GM21528 (cell line): ENCODE results near the gene FCHO2.
"Not testable (repeated sequence)": the region's sequence is repeated elsewhere in the genome, so short reads cannot be mapped to it uniquely, and the experiment has no call there.

Experiments
- ATAC-seq: cut with Tn5 transposase; IDR thresholded peaks from one replicate; pipeline ENCODE4 v1.9.1; 2021; ENCODE audit warnings: mild to moderate bottlenecking, moderate library complexity; ENCODE audit not compliant: unreplicated experiment, low FRiP score

FCHO2 gene

DNA sequence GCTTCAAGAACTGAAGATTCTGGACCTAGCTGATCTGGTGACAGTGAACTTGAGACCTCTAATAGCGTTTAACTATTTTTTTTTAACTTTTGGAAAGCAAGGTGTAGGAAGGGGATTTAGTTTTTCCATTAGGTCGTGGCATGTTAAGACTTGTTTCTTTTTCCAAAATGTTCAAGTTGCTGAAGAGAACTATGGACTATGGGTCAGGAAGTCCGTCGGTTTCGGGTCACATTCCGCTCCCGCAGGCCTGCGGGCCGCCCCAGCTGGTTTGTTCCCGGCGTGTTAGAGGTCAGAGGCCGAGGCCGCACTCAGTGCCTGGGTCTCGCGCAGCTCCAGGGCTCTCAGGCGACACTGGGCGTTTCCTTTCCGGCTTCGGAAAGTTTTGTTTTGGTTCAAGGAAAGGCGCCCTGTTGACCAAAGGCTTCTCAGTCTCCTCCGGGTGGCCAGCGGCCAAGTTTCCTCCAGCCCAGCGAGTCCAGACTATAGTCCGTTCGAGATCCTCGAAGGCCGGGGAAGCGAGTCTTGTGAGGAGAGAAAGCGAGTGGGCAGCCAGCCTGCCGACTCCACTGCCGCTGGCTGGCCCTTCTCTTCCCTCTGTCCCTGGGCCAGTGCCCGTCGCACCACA lies 586 bp upstream of the FCHO2 start:
- peak; percentile 47 for ATAC-seq

DNA sequence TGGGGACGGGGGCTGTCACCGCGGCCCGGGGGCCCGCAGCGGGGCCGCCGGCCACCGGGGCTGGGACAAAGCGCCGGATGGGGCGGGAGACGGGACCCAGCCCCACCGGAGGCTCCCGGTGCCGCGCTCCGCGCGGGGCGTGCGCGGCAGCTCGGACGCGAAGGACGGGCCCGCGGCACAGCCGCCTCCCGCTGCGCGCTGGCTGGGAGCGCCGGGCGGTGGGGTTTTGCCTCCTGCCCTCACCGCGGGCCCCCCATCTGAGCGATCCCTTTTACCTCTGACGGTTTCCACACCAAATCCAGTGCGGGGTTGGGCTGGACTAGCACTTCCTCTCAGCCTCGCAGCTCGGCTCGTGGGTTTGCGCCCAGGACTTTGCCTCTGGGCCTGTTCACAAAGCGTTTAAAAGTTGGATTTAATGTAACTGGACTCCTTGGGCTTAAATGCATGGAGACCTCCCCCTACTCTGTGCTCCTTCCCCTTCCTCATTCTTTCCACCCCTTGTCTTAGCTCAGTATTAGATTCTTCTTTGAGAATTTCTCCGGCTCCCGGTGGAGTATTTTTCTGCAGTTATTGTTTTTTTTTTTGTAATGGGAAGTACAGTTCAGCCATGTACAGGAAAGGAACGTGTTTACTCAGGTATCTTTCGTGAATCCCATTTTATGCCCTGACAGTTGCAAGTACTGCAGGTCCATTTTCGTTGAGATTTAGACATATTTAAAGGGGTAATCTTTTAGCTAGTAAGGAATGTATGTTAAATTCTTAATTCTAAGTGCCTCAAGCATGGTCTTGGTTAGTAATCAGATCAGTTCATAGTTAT lies 691 bp downstream of the FCHO2 start:
- ATAC-seq, result peak; percentile 46

DNA sequence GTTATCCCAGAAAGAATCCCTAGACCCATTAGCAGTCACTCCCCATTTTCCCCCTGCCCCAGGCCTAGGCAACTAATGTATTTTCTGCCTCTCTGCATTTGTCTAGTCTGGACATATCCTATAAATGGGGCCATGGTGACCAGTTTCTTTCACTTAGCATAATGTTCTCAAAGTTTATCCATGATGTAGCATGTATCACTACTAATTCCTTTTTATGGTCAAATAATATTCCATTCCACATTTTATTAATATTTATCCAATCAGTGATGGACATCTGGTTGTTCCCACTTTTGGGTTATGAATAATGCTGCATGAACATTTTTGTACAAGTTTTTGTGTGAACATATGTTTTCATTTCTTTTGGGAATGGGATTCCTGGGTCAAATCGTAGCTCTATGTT lies 1.5 kb downstream of the FCHO2 start:
- ATAC-seq, result no peak

DNA sequence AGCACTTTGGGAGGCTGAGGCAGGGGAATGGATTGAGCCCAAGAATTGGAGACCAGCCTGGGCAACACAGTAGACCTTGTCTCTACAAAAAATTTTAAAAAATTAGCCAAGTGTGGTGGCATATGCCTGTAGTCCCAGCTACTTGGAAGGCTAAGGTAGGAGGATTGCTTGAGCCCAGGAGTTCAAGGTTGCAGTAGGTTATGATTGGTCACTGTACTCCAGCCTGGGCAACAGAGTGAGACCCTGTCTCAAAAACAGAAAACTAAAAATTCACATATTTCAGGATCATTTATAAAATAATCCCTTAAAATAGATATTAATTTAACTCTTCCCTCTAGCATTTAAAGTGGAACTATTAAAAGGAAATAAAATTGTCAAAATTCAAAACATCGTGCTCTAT lies 3.4 kb downstream of the FCHO2 start:
- ATAC-seq, result no peak

DNA sequence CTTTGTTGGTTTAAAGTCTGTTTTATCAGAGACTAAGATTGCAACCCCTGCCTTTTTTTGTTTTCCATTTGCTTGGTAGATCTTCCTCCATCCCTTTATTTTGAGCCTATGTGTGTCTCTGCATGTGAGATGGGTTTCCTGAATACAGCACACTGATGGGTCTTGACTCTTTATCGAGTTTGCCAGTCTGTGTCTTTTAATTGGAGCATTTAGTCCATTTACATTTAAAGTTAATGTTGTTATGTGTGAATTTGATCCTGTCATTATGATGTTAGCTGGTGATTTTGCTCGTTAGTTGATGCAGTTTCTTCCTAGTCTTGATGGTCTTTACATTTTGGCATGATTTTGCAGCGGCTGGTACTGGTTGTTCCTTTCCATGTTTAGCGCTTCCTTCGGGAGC lies 18.6 kb downstream of the FCHO2 start:
- not testable (repeated sequence) for ATAC-seq

DNA sequence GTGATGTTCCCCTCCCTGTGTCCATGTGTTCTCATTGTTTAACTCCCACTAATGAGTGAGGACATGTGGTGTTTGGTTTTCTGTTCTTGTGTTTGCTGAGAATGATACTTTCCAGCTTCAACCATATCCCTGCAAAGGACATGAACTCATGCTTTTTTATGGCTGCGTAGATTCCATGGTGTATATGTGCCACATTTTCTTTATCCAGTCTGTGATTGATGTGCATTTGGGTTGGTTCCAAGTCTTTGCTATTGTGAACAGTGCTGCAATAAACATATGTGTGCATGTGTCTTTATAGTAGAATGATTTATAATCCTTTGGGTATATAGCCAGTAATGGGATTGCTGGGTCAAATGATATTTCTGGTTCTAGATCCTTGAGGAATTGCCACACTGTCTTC lies 21.0 kb downstream of the FCHO2 start:
- ATAC-seq, result not testable (repeated sequence)

DNA sequence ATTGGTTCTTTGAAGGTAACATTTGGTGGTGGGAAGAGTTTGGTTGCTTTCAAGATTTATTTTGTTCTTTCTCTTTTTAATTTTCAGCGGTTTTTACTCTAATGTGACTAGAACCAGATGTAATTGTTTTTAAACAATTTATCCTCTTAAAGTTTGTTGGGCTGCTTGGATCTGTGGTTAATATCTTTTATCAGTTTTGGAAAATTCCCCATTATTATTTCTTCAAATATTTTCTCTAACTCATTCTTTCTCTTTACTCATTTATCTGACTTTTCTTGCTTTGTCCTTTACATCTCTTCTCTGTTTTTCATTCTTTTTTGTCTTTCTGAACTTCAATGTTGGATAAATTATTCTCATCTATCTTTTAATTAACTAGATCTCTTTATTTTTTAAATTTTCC lies 29.9 kb downstream of the FCHO2 start:
- no peak for ATAC-seq

DNA sequence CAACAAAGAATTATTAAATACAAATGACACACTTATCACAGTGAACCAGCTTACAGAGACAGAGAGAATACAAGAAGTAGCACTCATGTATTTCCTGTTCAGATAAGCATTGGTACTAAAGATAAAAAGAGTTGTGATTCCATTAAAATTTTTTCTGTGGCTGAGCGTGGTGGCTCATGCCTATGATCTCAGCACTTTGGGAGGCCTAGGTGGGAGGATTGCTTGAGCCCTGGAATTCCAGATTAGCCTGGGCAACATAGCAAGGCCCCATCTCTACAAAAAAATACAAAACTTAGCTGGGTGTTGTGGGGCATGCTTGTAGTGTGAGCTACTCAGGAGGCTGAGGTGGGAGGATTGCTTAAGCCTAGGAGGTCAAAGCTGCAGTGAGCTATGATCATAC lies 32.9 kb downstream of the FCHO2 start:
- no peak for ATAC-seq

DNA sequence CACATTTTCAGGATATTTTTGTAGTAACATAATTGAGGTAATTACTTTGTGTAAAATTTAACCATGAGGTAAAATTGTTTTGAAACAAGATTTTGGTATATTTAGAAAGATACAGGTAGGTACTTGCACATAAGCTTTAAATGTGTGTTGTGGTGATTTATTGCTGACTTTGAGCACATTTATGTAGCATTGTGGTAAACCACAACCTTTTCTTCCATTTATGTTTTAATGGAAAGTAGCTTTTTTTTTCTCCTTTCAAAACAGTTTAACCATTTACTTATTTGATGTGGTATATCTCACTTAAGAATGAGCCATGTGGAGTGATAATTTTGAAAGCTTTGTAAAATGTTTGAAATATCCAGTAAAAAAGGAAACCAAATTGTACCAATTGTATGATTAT lies 35.6 kb downstream of the FCHO2 start:
- ATAC-seq, result no peak

DNA sequence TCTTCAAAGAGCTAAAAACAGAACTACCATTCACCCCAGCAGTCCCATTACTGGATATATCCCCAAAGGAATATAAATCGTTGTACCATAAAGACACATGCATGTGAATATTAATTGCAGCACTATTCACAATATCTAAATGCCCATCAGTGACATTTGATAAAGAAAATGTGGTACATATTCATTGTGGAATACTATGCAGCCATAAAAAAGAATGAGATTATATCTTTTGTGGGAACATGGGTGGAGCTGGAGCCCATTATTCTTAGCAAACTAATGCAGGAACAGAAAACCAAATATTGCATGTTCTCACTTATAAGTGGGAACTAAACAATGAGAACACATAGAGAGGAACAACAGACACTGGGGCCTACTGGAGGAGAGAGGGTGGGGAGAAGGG lies 38.7 kb downstream of the FCHO2 start:
- no peak for ATAC-seq

DNA sequence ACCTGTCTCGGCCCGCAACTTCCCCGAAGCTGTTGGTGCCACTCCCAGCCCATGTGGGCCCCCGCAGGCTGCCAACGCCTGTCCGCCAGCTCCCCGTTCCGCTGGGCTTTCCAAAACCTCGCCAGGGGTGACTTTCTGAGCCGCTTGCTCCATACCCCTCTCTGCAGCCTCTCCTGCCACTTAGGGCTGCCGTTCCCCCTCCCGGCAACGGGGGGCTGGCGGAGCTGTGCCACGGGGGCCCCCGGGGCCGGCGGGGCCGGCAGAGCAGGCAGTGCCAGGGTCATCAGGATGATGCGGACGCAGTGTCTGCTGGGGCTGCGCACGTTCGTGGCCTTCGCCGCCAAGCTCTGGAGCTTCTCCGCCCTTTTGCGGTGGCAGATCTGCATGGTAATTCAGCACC lies 40.8 kb downstream of the FCHO2 start:
- ATAC-seq, result no peak

DNA sequence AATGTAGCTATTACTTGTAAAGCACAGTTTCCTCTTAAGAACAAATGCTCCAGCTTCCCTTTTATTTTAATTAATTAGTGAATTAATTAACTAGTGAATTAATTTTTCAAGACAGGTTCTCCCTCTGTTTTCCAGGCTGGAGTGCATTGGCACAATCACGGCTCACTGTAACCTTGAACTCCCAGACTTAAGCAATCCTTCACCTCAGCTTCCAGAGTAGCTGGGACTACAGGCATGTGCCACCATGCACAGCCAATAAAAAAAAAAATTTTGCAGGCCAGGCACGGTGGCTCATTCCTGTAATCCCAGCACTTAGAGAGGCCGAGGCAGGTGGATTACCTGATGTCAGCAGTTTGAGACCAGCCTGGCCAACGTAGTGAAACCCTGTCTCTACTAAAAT lies 44.1 kb downstream of the FCHO2 start:
- no peak for ATAC-seq

DNA sequence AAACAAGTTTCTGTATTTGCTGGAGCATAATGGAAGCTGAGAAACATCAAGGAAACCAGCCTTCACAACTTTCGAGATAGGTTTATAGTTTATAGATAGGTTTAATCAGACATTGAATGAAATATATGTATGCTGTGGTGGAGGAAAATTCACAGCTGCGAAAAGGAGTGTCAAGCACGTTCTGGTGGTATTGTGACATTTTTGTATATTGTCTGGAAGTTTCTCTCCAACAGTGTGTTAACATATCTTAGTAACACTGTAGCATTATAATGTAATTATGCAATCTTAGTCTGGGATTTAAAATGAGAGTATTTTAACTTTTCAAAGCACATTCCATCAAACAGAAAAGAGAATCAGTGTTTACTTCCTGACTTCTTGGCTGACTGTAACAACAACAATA lies 50.0 kb downstream of the FCHO2 start:
- no peak for ATAC-seq

DNA sequence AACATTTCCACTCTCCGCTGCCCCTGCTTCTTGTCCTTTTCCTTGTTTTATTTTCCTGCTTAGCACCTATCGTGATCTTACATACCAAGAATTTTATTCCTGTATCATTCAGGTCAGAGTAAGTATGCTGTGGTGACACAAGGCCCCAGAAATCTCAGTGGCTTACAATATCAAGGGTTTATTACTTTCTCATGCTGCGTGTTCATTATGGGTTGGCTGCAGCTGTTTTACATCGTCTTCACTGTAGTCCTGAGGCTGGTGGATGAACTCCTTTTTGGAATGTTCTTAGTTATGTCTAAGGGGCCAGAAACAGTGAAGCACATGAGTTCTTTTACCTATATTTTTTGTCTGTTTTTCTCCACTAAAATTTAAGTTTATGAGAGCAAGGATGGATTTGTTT lies 51.2 kb downstream of the FCHO2 start:
- ATAC-seq, result no peak

DNA sequence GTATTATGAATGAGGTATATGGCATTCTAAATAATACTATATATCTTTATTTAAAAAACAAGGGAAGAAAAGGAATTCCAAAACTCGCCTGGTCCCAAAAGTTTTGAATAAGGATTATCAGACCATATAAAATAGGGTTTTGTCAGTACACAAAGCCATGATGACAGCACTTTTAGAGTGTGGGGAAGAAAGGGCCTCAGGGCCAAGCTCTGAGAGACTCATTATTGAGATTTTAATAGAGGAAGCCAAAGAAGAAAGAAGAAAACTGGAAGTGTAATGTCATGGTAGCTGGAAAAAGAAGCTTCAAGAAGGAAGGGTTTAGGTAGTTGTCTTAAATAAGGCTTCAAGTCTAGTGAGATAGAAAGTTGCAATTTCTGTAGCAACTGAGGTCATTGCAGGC lies 53.0 kb downstream of the FCHO2 start:
- no peak for ATAC-seq

DNA sequence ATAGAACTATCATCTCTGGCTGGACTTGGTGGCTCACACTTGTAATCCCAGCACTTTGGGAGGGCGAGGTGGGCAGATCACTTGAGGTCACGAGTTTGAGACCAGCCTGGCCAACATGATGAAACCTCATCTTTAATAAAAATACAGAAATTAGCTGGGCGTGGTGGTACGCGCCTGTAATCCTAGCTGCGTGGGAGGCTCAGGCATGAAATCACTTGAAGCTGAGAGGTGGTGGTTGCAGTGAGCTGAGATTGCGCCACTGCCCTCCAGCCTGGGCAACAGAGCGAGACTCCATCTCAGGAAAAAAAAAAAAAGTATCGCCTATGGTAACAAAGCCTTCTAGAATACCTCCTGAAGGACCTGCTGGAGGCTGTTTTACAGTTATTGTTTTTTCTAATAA lies 55.8 kb downstream of the FCHO2 start:
- not testable (repeated sequence) for ATAC-seq

DNA sequence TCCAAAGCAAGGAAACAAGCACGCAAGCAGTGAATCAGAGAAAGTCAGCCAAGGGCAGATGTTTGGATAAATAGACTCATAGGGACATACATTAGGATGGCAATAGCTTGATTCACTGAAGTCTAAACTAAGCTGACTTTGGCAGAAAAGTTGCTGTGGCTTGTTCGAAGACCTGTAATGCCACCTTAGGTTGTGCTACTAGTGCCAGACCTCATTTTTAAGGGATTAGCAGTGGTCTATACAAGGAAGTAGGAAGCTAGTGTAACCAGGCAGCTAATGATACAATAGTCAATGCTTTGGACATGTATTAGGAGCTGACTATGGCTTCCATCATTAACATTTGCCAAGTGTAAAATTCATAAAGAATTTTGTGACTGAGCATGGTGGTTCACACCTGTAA lies 63.1 kb downstream of the FCHO2 start:
- ATAC-seq, result no peak

DNA sequence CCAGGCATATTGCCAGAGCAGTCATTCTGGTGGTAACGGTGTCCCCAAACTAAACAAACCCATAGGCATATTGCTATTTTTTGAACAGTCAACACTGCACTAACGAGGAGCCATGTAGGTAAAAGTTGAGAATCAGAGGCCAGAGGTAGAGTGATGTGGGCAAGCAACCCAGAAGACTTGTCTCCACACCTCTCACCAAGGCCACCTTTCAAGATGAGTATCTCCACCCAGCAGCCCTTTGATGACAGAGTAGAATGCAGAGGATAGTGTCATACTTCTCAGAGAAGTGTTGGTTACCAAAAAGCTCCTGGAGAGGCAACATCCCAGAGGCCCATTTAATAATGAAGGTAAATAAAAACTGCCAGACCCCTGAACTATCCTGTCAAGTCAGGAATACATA lies 63.9 kb downstream of the FCHO2 start:
- no peak for ATAC-seq

DNA sequence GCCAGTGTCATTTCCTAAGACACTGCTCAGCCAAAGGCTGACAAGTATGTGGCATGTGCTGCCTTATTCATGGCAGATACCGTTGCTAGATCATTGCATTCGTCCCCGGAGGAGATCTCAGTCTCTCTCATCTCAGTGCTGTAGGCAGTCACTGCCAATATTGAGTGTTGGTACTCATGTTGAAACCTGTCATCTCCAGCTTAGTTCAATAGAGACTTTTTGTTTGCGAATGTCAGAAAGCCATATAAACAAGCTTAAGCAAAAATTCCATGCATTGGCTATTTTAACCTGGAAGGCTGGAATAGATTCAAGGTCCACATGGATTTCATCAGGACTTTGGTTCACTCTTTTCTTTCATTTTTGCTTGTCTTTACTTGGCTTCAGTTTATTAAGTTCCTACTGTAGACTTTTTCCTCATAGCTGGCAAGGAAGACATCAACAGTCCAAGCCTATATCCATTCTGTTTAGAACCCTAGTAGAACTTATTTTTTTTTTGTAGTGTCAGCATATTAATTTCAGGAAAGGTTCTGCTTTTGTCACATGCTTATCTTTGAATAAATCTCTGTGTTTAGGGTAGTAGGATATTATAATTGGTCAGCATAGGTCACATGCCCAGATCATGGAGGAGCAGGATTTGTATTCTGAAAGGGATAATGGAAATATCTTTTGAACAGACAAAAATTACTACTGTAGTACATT lies 66.8 kb downstream of the FCHO2 start:
- ATAC-seq, result no peak

DNA sequence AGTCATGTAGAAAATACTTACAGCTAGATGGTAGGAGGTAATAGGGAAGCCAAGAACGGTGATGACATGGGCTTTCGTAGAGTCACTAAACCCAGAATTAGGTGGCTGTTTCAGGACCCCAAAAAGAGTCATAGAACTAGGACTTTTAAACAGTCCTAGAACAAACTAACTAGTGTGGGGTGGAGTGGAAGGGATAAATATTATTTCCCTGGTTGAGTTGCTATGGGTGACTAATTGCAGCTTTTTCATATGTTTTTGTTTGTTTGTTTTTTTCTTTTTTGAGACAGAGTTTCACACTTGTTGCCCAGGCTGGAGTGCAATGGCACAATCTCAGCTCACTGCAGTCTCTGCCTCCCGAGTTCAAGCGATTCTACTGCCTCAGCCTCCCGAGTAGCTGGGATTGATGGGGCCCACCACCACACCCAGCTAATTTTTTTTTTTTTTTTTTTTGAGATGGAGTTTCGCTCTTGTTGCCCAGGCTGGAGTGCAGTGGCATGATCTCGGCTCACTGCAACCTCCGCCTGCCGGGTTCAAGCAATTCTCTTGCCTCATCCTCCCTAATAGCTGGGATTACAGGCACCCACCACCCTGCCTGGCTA lies 69.2 kb downstream of the FCHO2 start:
- not testable (repeated sequence) for ATAC-seq

DNA sequence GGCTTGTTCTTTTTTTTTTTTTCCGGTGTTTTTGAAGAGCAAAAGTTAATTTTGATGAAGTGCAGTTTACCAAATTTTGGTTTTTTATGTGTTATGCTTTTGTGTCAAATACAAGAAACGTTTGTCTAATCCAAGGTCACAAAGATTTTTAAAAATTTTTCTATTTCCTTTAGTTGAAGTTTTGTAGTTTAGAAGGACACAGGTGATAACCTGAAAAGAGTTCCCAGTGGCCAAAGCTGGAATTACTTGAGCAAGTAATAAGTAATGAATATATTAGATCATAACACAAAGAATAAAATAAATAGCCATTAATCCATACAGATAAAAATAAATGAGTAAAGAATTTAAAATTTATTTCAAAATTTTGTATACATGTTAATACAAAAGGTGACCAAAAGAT lies 71.5 kb downstream of the FCHO2 start:
- ATAC-seq, result no peak
